ENCODE data around the gene ADPRH. TPM values are rescaled to one million over a fixed set of nuclear protein-coding genes. Genes with fewer than 3 reads are reported as not detected.

The ADPRH gene
- total and polyA plus RNA-seq, 10 of the 15 experiments (the other 5 are each of a cell fraction or from before 2014, with no cell fraction given), result 2.3 to 32.6 (median 19.0) TPM

DNA sequence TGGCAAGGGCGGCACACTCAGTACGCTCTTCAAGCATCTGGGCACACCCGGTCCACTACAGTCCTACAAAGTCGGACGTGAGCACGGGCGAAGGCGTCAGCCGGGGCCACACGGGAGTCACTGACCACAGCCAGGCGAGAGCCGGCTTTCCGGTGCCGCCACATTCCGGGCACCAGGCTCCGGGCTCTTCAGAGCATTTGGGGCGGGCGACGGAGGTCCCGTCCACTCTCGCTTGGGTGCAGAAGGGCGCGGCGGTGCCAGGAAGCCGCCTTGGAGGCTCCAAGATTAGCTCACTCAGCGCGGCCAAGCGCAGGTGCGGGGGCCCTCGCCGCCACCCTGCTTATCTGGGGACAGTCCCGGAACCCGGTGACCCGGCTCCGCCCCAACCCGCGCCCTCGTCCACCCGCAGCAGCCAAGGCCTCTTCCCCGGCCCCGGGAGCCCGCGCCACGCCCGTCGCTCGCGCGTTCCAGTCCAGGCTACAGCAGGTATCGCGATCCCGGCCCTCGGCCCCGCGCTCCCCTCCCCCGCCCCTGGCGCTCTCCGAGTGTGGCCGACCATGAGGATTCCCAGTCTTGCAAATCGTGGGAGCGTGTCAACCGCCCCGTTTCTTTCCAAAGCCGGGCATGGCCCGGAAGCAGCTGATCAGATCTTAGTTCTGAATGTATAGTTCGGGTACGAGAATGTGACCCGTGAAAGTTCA, at the start of gene ADPRH (continued):
- TF ChIP-seq, protein P1, sequence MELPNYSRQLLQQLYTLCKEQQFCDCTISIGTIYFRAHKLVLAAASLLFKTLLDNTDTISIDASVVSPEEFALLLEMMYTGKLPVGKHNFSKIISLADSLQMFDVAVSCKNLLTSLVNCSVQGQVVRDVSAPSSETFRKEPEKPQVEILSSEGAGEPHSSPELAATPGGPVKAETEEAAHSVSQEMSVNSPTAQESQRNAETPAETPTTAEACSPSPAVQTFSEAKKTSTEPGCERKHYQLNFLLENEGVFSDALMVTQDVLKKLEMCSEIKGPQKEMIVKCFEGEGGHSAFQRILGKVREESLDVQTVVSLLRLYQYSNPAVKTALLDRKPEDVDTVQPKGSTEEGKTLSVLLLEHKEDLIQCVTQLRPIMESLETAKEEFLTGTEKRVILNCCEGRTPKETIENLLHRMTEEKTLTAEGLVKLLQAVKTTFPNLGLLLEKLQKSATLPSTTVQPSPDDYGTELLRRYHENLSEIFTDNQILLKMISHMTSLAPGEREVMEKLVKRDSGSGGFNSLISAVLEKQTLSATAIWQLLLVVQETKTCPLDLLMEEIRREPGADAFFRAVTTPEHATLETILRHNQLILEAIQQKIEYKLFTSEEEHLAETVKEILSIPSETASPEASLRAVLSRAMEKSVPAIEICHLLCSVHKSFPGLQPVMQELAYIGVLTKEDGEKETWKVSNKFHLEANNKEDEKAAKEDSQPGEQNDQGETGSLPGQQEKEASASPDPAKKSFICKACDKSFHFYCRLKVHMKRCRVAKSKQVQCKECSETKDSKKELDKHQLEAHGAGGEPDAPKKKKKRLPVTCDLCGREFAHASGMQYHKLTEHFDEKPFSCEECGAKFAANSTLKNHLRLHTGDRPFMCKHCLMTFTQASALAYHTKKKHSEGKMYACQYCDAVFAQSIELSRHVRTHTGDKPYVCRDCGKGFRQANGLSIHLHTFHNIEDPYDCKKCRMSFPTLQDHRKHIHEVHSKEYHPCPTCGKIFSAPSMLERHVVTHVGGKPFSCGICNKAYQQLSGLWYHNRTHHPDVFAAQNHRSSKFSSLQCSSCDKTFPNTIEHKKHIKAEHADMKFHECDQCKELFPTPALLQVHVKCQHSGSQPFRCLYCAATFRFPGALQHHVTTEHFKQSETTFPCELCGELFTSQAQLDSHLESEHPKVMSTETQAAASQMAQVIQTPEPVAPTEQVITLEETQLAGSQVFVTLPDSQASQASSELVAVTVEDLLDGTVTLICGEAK (IDR thresholded peaks at IDR 0.05; ENCODE audit: borderline replicate concordance), result 0 out of 2 replicates have a peak, but pooled peaks have one; percentile 15
- TF ChIP-seq RAD51 (IDR thresholded peaks at IDR 0.05) (no peak), POLR2AphosphoS5 (IDR thresholded peaks at IDR 0.05; ENCODE audit: low read length) (peak; percentile 59), ZNF384 (IDR thresholded peaks at IDR 0.05; ENCODE audit: borderline replicate concordance, low read depth, low read length) (no peak), PAX5 (IDR thresholded peaks at IDR 0.05; ENCODE audit: borderline replicate concordance, low read depth, low read length) (no peak), CEBPB (IDR thresholded peaks at IDR 0.05; ENCODE audit: borderline replicate concordance in 1 of 2, low read depth in 2 of 2, low read length in 2 of 2) (no peak), ETV6 (conservative IDR thresholded peaks at IDR 0.05 in 1 of 2, IDR thresholded peaks at IDR 0.05 in 1 of 2; ENCODE audit: borderline replicate concordance in 1 of 2, low read depth in 1 of 2) (no peak), SIN3A (IDR thresholded peaks at IDR 0.05; ENCODE audit: low read depth, low read length) (no peak; the same call in 1 of the 2 replicates), LARP7 (IDR thresholded peaks at IDR 0.05) (peak; percentile 80), STAT3 (IDR thresholded peaks at IDR 0.05; ENCODE audit: low read depth, low read length) (no peak), KDM1A (IDR thresholded peaks at IDR 0.05; ENCODE audit: borderline replicate concordance) (no peak), IKZF1 (conservative IDR thresholded peaks at IDR 0.05) (peak; percentile 89), IRF4 (IDR thresholded peaks at IDR 0.05; ENCODE audit: low read depth, low read length) (no peak), JUND (IDR thresholded peaks at IDR 0.05; ENCODE audit: low read depth, low read length) (peak; percentile 15; the same call in 1 of the 2 replicates), POU2F2 (IDR thresholded peaks at IDR 0.05; ENCODE audit: borderline replicate concordance, low read depth, low read length) (no peak), BMI1 (IDR thresholded peaks at IDR 0.05; ENCODE audit: borderline replicate concordance) (no peak), SMARCA5 (IDR thresholded peaks at IDR 0.05) (0 out of 2 replicates have a peak, but pooled peaks have one; percentile 52)
- TF ChIP-seq, protein P2, sequence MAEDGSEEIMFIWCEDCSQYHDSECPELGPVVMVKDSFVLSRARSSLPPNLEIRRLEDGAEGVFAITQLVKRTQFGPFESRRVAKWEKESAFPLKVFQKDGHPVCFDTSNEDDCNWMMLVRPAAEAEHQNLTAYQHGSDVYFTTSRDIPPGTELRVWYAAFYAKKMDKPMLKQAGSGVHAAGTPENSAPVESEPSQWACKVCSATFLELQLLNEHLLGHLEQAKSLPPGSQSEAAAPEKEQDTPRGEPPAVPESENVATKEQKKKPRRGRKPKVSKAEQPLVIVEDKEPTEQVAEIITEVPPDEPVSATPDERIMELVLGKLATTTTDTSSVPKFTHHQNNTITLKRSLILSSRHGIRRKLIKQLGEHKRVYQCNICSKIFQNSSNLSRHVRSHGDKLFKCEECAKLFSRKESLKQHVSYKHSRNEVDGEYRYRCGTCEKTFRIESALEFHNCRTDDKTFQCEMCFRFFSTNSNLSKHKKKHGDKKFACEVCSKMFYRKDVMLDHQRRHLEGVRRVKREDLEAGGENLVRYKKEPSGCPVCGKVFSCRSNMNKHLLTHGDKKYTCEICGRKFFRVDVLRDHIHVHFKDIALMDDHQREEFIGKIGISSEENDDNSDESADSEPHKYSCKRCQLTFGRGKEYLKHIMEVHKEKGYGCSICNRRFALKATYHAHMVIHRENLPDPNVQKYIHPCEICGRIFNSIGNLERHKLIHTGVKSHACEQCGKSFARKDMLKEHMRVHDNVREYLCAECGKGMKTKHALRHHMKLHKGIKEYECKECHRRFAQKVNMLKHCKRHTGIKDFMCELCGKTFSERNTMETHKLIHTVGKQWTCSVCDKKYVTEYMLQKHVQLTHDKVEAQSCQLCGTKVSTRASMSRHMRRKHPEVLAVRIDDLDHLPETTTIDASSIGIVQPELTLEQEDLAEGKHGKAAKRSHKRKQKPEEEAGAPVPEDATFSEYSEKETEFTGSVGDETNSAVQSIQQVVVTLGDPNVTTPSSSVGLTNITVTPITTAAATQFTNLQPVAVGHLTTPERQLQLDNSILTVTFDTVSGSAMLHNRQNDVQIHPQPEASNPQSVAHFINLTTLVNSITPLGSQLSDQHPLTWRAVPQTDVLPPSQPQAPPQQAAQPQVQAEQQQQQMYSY (CRISPR knock-in tag; IDR thresholded peaks at IDR 0.05), result no peak
- TF ChIP-seq, protein P3, sequence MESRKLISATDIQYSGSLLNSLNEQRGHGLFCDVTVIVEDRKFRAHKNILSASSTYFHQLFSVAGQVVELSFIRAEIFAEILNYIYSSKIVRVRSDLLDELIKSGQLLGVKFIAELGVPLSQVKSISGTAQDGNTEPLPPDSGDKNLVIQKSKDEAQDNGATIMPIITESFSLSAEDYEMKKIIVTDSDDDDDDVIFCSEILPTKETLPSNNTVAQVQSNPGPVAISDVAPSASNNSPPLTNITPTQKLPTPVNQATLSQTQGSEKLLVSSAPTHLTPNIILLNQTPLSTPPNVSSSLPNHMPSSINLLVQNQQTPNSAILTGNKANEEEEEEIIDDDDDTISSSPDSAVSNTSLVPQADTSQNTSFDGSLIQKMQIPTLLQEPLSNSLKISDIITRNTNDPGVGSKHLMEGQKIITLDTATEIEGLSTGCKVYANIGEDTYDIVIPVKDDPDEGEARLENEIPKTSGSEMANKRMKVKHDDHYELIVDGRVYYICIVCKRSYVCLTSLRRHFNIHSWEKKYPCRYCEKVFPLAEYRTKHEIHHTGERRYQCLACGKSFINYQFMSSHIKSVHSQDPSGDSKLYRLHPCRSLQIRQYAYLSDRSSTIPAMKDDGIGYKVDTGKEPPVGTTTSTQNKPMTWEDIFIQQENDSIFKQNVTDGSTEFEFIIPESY (IDR thresholded peaks at IDR 0.05), result no peak
- TF ChIP-seq, protein P4, sequence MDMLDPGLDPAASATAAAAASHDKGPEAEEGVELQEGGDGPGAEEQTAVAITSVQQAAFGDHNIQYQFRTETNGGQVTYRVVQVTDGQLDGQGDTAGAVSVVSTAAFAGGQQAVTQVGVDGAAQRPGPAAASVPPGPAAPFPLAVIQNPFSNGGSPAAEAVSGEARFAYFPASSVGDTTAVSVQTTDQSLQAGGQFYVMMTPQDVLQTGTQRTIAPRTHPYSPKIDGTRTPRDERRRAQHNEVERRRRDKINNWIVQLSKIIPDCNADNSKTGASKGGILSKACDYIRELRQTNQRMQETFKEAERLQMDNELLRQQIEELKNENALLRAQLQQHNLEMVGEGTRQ (IDR thresholded peaks at IDR 0.05; ENCODE audit: borderline replicate concordance, low read depth, low read length), result no peak
